ENCODE results near the gene SEC23A.

GRCh38 chr14:39097159-39097558, 5.9 kb downstream of the SEC23A start:
- TF ChIP-seq CTCF (IDR thresholded peaks at IDR 0.05) (no peak), POLR2AphosphoS5 (IDR thresholded peaks at IDR 0.05) (no peak), POLR2A (IDR thresholded peaks at IDR 0.05) (no peak)
